Endothelial cell (in vitro differentiated cells): ENCODE data around the gene HDAC9. TPM values are rescaled to one million over a fixed set of nuclear protein-coding genes. Genes with fewer than 3 reads are reported as not detected.

Experiments
- DNase-seq: peaks from one replicate; pipeline ENCODE4 v3.0.0; 2021; ENCODE audit warnings: low spot score
- H3K27ac Mint-ChIP-seq: one replicate; pipeline ENCODE4 v1.8.0; 2021; ENCODE audit warnings: mixed read lengths, inconsistent platforms; ENCODE audit not compliant: unreplicated experiment
- H3K27me3 Mint-ChIP-seq: one replicate; pipeline ENCODE4 v1.8.0; 2021; ENCODE audit warnings: mild to moderate bottlenecking, moderate library complexity, mixed read lengths, inconsistent platforms; ENCODE audit not compliant: unreplicated experiment
- H3K36me3 Mint-ChIP-seq: one replicate; pipeline ENCODE4 v1.8.0; 2021; ENCODE audit warnings: mild to moderate bottlenecking, low read depth, mixed read lengths, inconsistent platforms; ENCODE audit not compliant: unreplicated experiment
- H3K4me1 Mint-ChIP-seq: one replicate; pipeline ENCODE4 v1.8.0; 2021; ENCODE audit warnings: mild to moderate bottlenecking, mixed read lengths, inconsistent platforms; ENCODE audit not compliant: unreplicated experiment
- H3K4me3 Mint-ChIP-seq: one replicate; pipeline ENCODE4 v1.8.0; 2021; ENCODE audit warnings: mild to moderate bottlenecking, mixed read lengths, inconsistent platforms; ENCODE audit not compliant: unreplicated experiment
- H3K9me3 Mint-ChIP-seq: one replicate; pipeline ENCODE4 v1.8.0; 2021; ENCODE audit warnings: mixed read lengths, inconsistent platforms; ENCODE audit not compliant: unreplicated experiment
- CTCF ChIP-seq: fragments of 200-600 bp; sonication (generic); IDR thresholded peaks from one replicate; pipeline ENCODE4 v1.5.0; 2021; ENCODE audit warnings: antibody characterized with exemption; ENCODE audit not compliant: unreplicated experiment
- total RNA-seq: library from RNA; stranded (reverse); fragmentation: NEBNext Ultra II Directional; extraction: Animal tissue kit (Norgen Biotek cat#: 25700); gene quantifications from one replicate; pipeline ENCODE4 v1.2.1, GENCODE V29; 2021; ENCODE audit not compliant: unreplicated experiment

HDAC9 gene
- total RNA-seq, 1 donor from 2014 or later = 1.2 TPM

GRCh38 chr7:19020062-19020461 is 524.5 kb downstream of the HDAC9 start:
- Mint-ChIP-seq H3K27me3 (no peaks in the 10 kb centered on the region), H3K36me3 (no peaks in the 10 kb centered on the region), H3K4me3 (no peak overlapping the region), H3K27ac (no peak overlapping the region), H3K9me3 (no peaks in the 10 kb centered on the region), H3K4me1 (no peaks in the 10 kb centered on the region)
- no peak for TF ChIP-seq CTCF
- no peak for DNase-seq

- H3K27ac Mint-ChIP-seq = no peak overlapping the region
- no peaks in the 10 kb centered on the region for H3K9me3 Mint-ChIP-seq
- no peaks in the 10 kb centered on the region for H3K4me1 Mint-ChIP-seq
- no peak for TF ChIP-seq CTCF
- no peaks in the 10 kb centered on the region for H3K36me3 Mint-ChIP-seq
- no peak overlapping the region for H3K4me3 Mint-ChIP-seq
- no peak for DNase-seq
- no peaks in the 10 kb centered on the region for H3K27me3 Mint-ChIP-seq
These were observed 525.2 kb downstream of the HDAC9 start for GRCh38 chr7:19020711-19021110.

GRCh38 chr7:19023477-19023876 is 527.9 kb downstream of the HDAC9 start:
- H3K9me3 Mint-ChIP-seq = no peaks in the 10 kb centered on the region
- no peaks in the 10 kb centered on the region for H3K4me1 Mint-ChIP-seq
- H3K4me3 Mint-ChIP-seq = no peak overlapping the region
- H3K27ac Mint-ChIP-seq = no peak overlapping the region
- DNase-seq = no peak
- no peak for TF ChIP-seq CTCF
- no peaks in the 10 kb centered on the region for H3K27me3 Mint-ChIP-seq
- no peaks in the 10 kb centered on the region for H3K36me3 Mint-ChIP-seq

GRCh38 chr7:19024261-19024660 is 528.7 kb downstream of the HDAC9 start:
- H3K9me3 Mint-ChIP-seq = no peaks in the 10 kb centered on the region
- H3K4me1 Mint-ChIP-seq = no peaks in the 10 kb centered on the region
- no peaks in the 10 kb centered on the region for H3K36me3 Mint-ChIP-seq
- no peak for DNase-seq
- H3K4me3 Mint-ChIP-seq = no peak overlapping the region
- no peaks in the 10 kb centered on the region for H3K27me3 Mint-ChIP-seq
- no peak overlapping the region for H3K27ac Mint-ChIP-seq
- TF ChIP-seq CTCF = no peak

- Mint-ChIP-seq H3K27me3 (no peaks in the 10 kb centered on the region), H3K36me3 (no peaks in the 10 kb centered on the region), H3K9me3 (no peaks in the 10 kb centered on the region), H3K4me1 (no peaks in the 10 kb centered on the region), H3K4me3 (no peak overlapping the region), H3K27ac (no peak overlapping the region)
- TF ChIP-seq CTCF = no peak
- no peak for DNase-seq
These were observed 531.3 kb downstream of the HDAC9 start for GRCh38 chr7:19026888-19027287.
